HepG2 (cell line): ENCODE data around the gene DDX19B. TPM values are rescaled to one million over a fixed set of nuclear protein-coding genes. Genes with fewer than 3 reads are reported as not detected.

Source experiments
- DNMT3B ChIP-seq: conservative IDR thresholded peaks from 2 replicates; pipeline ENCODE4 v1.6.1; 2016; ENCODE audit warnings: missing biosample characterization, control low read depth
- FLYWCH1 ChIP-seq: sonication (generic); formaldehyde crosslinking; IDR thresholded peaks from 2 replicates; pipeline ENCODE4 v1.8.1; 2023; ENCODE audit warnings: mild to moderate bottlenecking, missing genetic modification reagents
- LBX2 ChIP-seq: sonication (generic); formaldehyde crosslinking; IDR thresholded peaks from 2 replicates; pipeline ENCODE4 v1.5.0; 2020; ENCODE audit warnings: missing genetic modification reagents, mild to moderate bottlenecking, borderline replicate concordance
- MXD1 ChIP-seq: sonication (generic); formaldehyde crosslinking; IDR thresholded peaks from 2 replicates; pipeline ENCODE4 v1.4.0; 2020; ENCODE audit warnings: mild to moderate bottlenecking, missing genetic modification reagents
- NFE2 ChIP-seq: sonication (generic); formaldehyde crosslinking; IDR thresholded peaks from 2 replicates; pipeline ENCODE4 v1.4.0; 2020; ENCODE audit warnings: missing genetic modification reagents
- NFIB ChIP-seq: sonication (generic); formaldehyde crosslinking; IDR thresholded peaks from 2 replicates; pipeline ENCODE4 v1.9.0; 2021; ENCODE audit warnings: missing genetic modification reagents, mild to moderate bottlenecking, borderline replicate concordance
- NR2F1 ChIP-seq, 2 experiments: fragments of 450-650 bp in 1 of 2; formaldehyde crosslinking in 1 of 2; IDR thresholded peaks; 2 replicates each; pipeline versions ENCODE4 v1.5.0 to v1.6.1; 2016 to 2020; ENCODE audit warnings: mild to moderate bottlenecking in 1 of 2, missing compliant biosample characterization in 1 of 2, missing genetic modification reagents in 1 of 2, moderate library complexity in 1 of 2
- RAD21 ChIP-seq: fragments of 450-650 bp; formaldehyde crosslinking; IDR thresholded peaks from 2 replicates; pipeline ENCODE4 v1.5.0; 2020; ENCODE audit warnings: mild to moderate bottlenecking
- SALL2 ChIP-seq: sonication (generic); formaldehyde crosslinking; IDR thresholded peaks from 2 replicates; pipeline ENCODE4 v1.8.1; 2023; ENCODE audit warnings: mild to moderate bottlenecking, missing genetic modification reagents, inconsistent platforms
- SIX1 ChIP-seq: sonication (generic); formaldehyde crosslinking; IDR thresholded peaks from 2 replicates; pipeline ENCODE4 v1.4.0; 2020; ENCODE audit warnings: missing genetic modification reagents, borderline replicate concordance
- SKIL ChIP-seq: sonication (generic); formaldehyde crosslinking; IDR thresholded peaks from 2 replicates; pipeline ENCODE4 v1.8.0; 2022; ENCODE audit warnings: missing genetic modification reagents, mild to moderate bottlenecking, moderate library complexity, borderline replicate concordance
- ZBTB49 ChIP-seq: sonication (generic); formaldehyde crosslinking; IDR thresholded peaks from 2 replicates; pipeline ENCODE4 v1.4.0; 2020; ENCODE audit warnings: missing genetic modification reagents, borderline replicate concordance
- ZFP37 ChIP-seq: sonication (generic); formaldehyde crosslinking; IDR thresholded peaks from 2 replicates; pipeline ENCODE4 v1.4.0; 2020; ENCODE audit warnings: missing genetic modification reagents, borderline replicate concordance
- ZMAT5 ChIP-seq: sonication (generic); formaldehyde crosslinking; IDR thresholded peaks from 2 replicates; pipeline ENCODE4 v1.5.0; 2020; ENCODE audit warnings: mild to moderate bottlenecking, low read depth, missing genetic modification reagents, borderline replicate concordance
- ZNF234 ChIP-seq: sonication (generic); formaldehyde crosslinking; conservative IDR thresholded peaks from 2 replicates; pipeline ENCODE4 v1.5.1; 2020; ENCODE audit warnings: mild to moderate bottlenecking, missing genetic modification reagents
- ZNF281 ChIP-seq: sonication (generic); formaldehyde crosslinking; IDR thresholded peaks from 2 replicates; pipeline ENCODE4 v1.4.0; 2020; ENCODE audit warnings: missing genetic modification reagents, borderline replicate concordance
- ZNF576 ChIP-seq: sonication (generic); formaldehyde crosslinking; IDR thresholded peaks from 2 replicates; pipeline ENCODE4 v1.4.0; 2020; ENCODE audit warnings: mild to moderate bottlenecking, missing genetic modification reagents
- ZSCAN20 ChIP-seq: sonication (generic); formaldehyde crosslinking; IDR thresholded peaks from 2 replicates; pipeline ENCODE4 v1.4.0; 2020; ENCODE audit warnings: missing genetic modification reagents, mild to moderate bottlenecking, borderline replicate concordance
- polyA plus RNA-seq, 8 experiments: library from polyadenylated mRNA; depleted of rRNA in 3 of 8; stranded (reverse) in 7 of 8; unstranded in 1 of 8; fragments of >200 nt; fragmentation: Illumina TruSeq in 4 of 8; extraction: Trizol in 4 of 8; gene quantifications; 2 replicates each; pipeline versions ENCODE4 v1.2.1 to v1.2.3, GENCODE V29; 2011 to 2016; ENCODE audit warnings: low read depth in 4 of 8, missing spikeins in 1 of 8, mixed read lengths in 1 of 8; ENCODE audit not compliant: insufficient read depth in 1 of 8
- total RNA-seq, 5 experiments: library from RNA; depleted of rRNA; stranded (reverse); fragments of >200 nt; fragmentation: Illumina TruSeq; extraction: Trizol; gene quantifications; 2 replicates each; pipeline ENCODE4 v1.2.3, GENCODE V29; 2016; ENCODE audit warnings: low read depth in 1 of 5

The DDX19B gene
- total and polyA plus RNA-seq, 2 of the 13 experiments (the other 11 are each of a cell fraction or from before 2014, with no cell fraction given), result 36.2 to 40.0 TPM

- TF ChIP-seq ZNF281 (peak; percentile 56), SALL2 (CRISPR knock-in tag) (no peak), DNMT3B (CRISPR knock-in tag) (no peak), FLYWCH1 (CRISPR knock-in tag) (peak; percentile 86; the same call in 1 of the 2 replicates), ZSCAN20 (no peak), NR2F1 (CRISPR knock-in tag; IDR thresholded peaks at IDR 0.05) (no peak), NFIB (CRISPR knock-in tag) (no peak), ZBTB49 (CRISPR knock-in tag) (no peak), ZNF234 (CRISPR knock-in tag) (0 out of 2 replicates have a peak, but pooled peaks have one; percentile 41), RAD21 (no peak; the same call in none of the 2 replicates), ZMAT5 (no peak), SIX1 (CRISPR knock-in tag) (no peak), ZFP37 (no peak), LBX2 (CRISPR knock-in tag) (peak; percentile 92; the same call in 1 of the 2 replicates), SKIL (peak; percentile 84; the same call in 1 of the 2 replicates), NFE2 (CRISPR knock-in tag) (no peak), ZNF576 (CRISPR knock-in tag) (no peak; the same call in 1 of the 2 replicates), MXD1 (CRISPR knock-in tag) (peak; percentile 95)
Measured at GRCh38 chr16:70298988-70299938, at the start of gene DDX19B (continued).
